K562 (cell line): Measurements from ENCODE around the gene VPS11. TPM values are rescaled to one million over a fixed set of nuclear protein-coding genes. Genes with fewer than 3 reads are reported as not detected.

Source experiments
- BACH1 ChIP-seq: fragments of 200-800 bp; sonication (Bioruptor generic); IDR thresholded peaks from 2 replicates; pipeline ENCODE4 v1.6.1; 2016; ENCODE audit warnings: missing genetic modification characterization, missing compliant biosample characterization
- BCOR ChIP-seq: fragments of 450-650 bp; IDR thresholded peaks from 2 replicates; pipeline ENCODE4 v1.6.1; 2016
- BRD9 ChIP-seq: fragments of 450-650 bp; IDR thresholded peaks from 2 replicates; pipeline ENCODE4 v1.6.1; 2018; ENCODE audit warnings: low read depth; ENCODE audit not compliant: partially characterized antibody
- DDX20 ChIP-seq: fragments of 450-650 bp; IDR thresholded peaks from 2 replicates; pipeline ENCODE4 v1.6.1; 2016; ENCODE audit warnings: missing genetic modification characterization, low read depth, mild to moderate bottlenecking, missing compliant biosample characterization, moderate library complexity
- EHMT2 ChIP-seq: fragments of 450-650 bp; IDR thresholded peaks from 2 replicates; pipeline ENCODE4 v1.6.1; 2018; ENCODE audit warnings: antibody characterized with exemption
- FOXM1 ChIP-seq, 2 experiments: fragments of 450-650 bp in 1 of 2; sonication (generic) in 1 of 2; formaldehyde crosslinking in 1 of 2; IDR thresholded peaks; 2 replicates each; pipeline versions ENCODE4 v1.6.1 to v1.9.0; 2017 to 2022; ENCODE audit warnings: low read depth in 2 of 2, mild to moderate bottlenecking in 2 of 2, missing genetic modification reagents in 1 of 2, moderate library complexity in 1 of 2
- GATA2 ChIP-seq: sonication (generic); formaldehyde crosslinking; IDR thresholded peaks from 2 replicates; pipeline ENCODE4 v1.4.0; 2020; ENCODE audit warnings: mild to moderate bottlenecking, missing genetic modification reagents
- LCOR ChIP-seq: sonication (generic); formaldehyde crosslinking; IDR thresholded peaks from 2 replicates; pipeline ENCODE4 v1.8.0; 2022; ENCODE audit warnings: mild to moderate bottlenecking, missing genetic modification reagents
- MEIS2 ChIP-seq: fragments of 450-650 bp; IDR thresholded peaks from 2 replicates; pipeline ENCODE4 v1.6.1; 2014; ENCODE audit warnings: mild to moderate bottlenecking; ENCODE audit not compliant: partially characterized antibody
- PHB2 ChIP-seq: fragments of 450-650 bp; IDR thresholded peaks from 2 replicates; pipeline ENCODE4 v1.6.1; 2017; ENCODE audit warnings: low read depth
- POLR3A ChIP-seq: IDR thresholded peaks from 2 replicates; pipeline ENCODE4 v1.6.1; 2011; ENCODE audit warnings: borderline replicate concordance, mild to moderate bottlenecking, moderate library complexity; ENCODE audit not compliant: insufficient read length, insufficient read depth; ENCODE audit errors: extremely low read depth
- RFX1 ChIP-seq: fragments of 450-650 bp; IDR thresholded peaks from 2 replicates; pipeline ENCODE4 v1.6.1; 2016; ENCODE audit warnings: mild to moderate bottlenecking, moderate library complexity
- RFX7 ChIP-seq: fragments of 250-450 bp; sonication (Bioruptor Pico); IDR thresholded peaks from 2 replicates; pipeline ENCODE4 v1.5.1; 2021; ENCODE audit warnings: mild to moderate bottlenecking
- SAFB ChIP-seq: fragments of 200-400 bp; formaldehyde crosslinking; IDR thresholded peaks from 2 replicates; pipeline ENCODE4 v1.6.1; 2017; ENCODE audit warnings: low read depth, low read length, borderline replicate concordance
- SIX5 ChIP-seq, 2 experiments: IDR thresholded peaks; 2 replicates each; pipeline ENCODE4 v1.6.1; 2011; ENCODE audit warnings: low read length in 2 of 2, borderline replicate concordance in 1 of 2, low read depth in 1 of 2, mild to moderate bottlenecking in 1 of 2, moderate library complexity in 1 of 2; ENCODE audit not compliant: insufficient read depth in 1 of 2
- SMAD4 ChIP-seq: fragments of 250-450 bp; sonication (Bioruptor Pico); conservative IDR thresholded peaks from 2 replicates; pipeline ENCODE4 v1.8.0; 2021; ENCODE audit warnings: inconsistent platforms, mild to moderate bottlenecking, moderate library complexity
- TEAD1 ChIP-seq, 2 experiments: fragments of 450-650 bp in 1 of 2; sonication (generic) in 1 of 2; formaldehyde crosslinking; IDR thresholded peaks; 2 replicates each; pipeline versions ENCODE4 v1.4.0 to v1.8.0; 2020 to 2022; ENCODE audit warnings: mild to moderate bottlenecking in 2 of 2, missing genetic modification reagents in 1 of 2
- ZBTB7A ChIP-seq: IDR thresholded peaks from 2 replicates; pipeline ENCODE4 v1.6.1; 2011; ENCODE audit warnings: low read depth, mild to moderate bottlenecking, low read length, moderate library complexity, borderline replicate concordance; ENCODE audit not compliant: control insufficient read depth
- polyA plus RNA-seq, 8 experiments: library from polyadenylated mRNA; depleted of rRNA in 4 of 8; stranded (reverse) in 5 of 8; unstranded in 3 of 8; fragments of >200 nt; fragmentation: Nextera tagmentation in 2 of 8; fragmentation: Illumina TruSeq in 1 of 8; extraction: Ambion mirVana in 2 of 8; extraction: Trizol in 1 of 8; gene quantifications; 2 replicates each; pipeline versions ENCODE4 v1.2.1 to v1.2.3, GENCODE V29; 2011 to 2014; ENCODE audit warnings: inconsistent platforms in 1 of 8, missing spikeins in 1 of 8
- total RNA-seq, 7 experiments: library from RNA; depleted of rRNA in 6 of 7; stranded (reverse); fragments of >200 nt in 6 of 7; fragmentation: Illumina TruSeq in 2 of 7; extraction: Trizol in 2 of 7; gene quantifications; 2 replicates each; pipeline versions ENCODE4 v1.2.1 to v1.2.3, GENCODE V29; 2011 to 2021; ENCODE audit warnings: low replicate concordance in 1 of 7
- TF ChIP-seq, protein P1 (sequence below): sonication (generic); formaldehyde crosslinking; IDR thresholded peaks from 2 replicates; pipeline ENCODE4 v1.8.1; 2023; ENCODE audit warnings: mild to moderate bottlenecking, missing genetic modification reagents
- TF ChIP-seq, protein P2 (sequence below): fragments of 450-650 bp; IDR thresholded peaks from 2 replicates; pipeline ENCODE4 v1.6.1; 2016; ENCODE audit warnings: missing biosample characterization, missing genetic modification characterization
- TF ChIP-seq, protein P3 (sequence below): sonication (generic); formaldehyde crosslinking; IDR thresholded peaks from 2 replicates; pipeline ENCODE4 v1.8.0; 2022; ENCODE audit warnings: mild to moderate bottlenecking, missing genetic modification reagents, borderline replicate concordance
- TF ChIP-seq, protein P4 (sequence below): fragments of 450-650 bp; formaldehyde crosslinking; IDR thresholded peaks from 2 replicates; pipeline ENCODE4 v1.4.0; 2022; ENCODE audit warnings: mild to moderate bottlenecking, moderate library complexity

Gene VPS11
- total and polyA plus RNA-seq, 9 of the 15 experiments (the other 6 are each of a cell fraction or from before 2014, with no cell fraction given): 14.1 to 35.5 (median 27.5) TPM

DNA sequence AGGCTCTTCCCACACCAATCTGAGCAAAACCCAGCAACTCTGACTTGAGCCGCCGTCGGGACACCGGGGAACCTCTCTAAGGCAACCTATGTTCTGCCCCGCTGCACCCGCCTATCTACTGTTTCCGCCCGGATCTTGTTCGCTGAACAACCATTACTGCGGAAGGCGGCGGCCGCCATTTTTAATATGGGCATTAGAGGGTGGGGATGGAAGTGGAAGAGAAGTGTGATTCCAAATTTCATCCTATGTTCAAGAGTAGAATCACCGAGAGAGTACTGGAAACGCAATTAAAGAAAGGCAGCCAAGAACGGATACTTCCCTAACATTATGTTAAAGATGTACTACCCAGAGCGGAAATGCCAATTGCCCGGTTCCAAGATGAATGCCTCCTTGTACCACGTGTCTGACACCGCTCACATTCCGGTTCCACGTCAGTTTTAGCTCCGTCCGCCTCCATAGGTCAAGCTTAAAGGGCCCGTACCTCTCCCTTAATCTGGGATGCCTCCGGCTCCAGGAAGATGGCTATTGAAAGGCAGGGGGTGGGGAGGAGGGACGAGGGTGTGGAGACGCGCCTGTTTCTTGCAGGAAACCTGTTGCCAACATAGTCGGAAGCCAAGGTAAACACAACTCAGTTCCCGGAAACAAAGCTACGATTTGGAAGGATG is 34.3 kb downstream of the VPS11 start, which contains the start of gene DPAGT1 (continued):
- 0 out of 2 replicates have a peak, but pooled peaks have one; percentile 17 for TF ChIP-seq GATA2
- TF ChIP-seq FOXM1 (IDR thresholded peaks at IDR 0.05; ENCODE audit: low read depth): peak; percentile 74
- no peak for TF ChIP-seq FOXM1 (CRISPR knock-in tag; IDR thresholded peaks at IDR 0.05; ENCODE audit: low read depth)
- TF ChIP-seq POLR3A: no peak
- TF ChIP-seq, protein P1, sequence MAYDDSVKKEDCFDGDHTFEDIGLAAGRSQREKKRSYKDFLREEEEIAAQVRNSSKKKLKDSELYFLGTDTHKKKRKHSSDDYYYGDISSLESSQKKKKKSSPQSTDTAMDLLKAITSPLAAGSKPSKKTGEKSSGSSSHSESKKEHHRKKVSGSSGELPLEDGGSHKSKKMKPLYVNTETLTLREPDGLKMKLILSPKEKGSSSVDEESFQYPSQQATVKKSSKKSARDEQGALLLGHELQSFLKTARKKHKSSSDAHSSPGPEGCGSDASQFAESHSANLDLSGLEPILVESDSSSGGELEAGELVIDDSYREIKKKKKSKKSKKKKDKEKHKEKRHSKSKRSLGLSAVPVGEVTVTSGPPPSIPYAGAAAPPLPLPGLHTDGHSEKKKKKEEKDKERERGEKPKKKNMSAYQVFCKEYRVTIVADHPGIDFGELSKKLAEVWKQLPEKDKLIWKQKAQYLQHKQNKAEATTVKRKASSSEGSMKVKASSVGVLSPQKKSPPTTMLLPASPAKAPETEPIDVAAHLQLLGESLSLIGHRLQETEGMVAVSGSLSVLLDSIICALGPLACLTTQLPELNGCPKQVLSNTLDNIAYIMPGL (CRISPR knock-in tag): no peak
- no peak for TF ChIP-seq DDX20 (tag)
- TF ChIP-seq SIX5 (IDR thresholded peaks at IDR 0.05; ENCODE audit: borderline replicate concordance in 1 of 2, insufficient read depth in 1 of 2, low read depth in 1 of 2, low read length in 2 of 2): peak; percentile 59 to 84
- no peak for TF ChIP-seq SAFB
- TF ChIP-seq RFX7 (CRISPR knock-in tag): no peak
- peak; percentile 37; the same call in 1 of the 2 replicates for TF ChIP-seq EHMT2
- TF ChIP-seq MEIS2: no peak
- TF ChIP-seq BRD9: no peak
- TF ChIP-seq ZBTB7A: no peak
- TF ChIP-seq, protein P2, sequence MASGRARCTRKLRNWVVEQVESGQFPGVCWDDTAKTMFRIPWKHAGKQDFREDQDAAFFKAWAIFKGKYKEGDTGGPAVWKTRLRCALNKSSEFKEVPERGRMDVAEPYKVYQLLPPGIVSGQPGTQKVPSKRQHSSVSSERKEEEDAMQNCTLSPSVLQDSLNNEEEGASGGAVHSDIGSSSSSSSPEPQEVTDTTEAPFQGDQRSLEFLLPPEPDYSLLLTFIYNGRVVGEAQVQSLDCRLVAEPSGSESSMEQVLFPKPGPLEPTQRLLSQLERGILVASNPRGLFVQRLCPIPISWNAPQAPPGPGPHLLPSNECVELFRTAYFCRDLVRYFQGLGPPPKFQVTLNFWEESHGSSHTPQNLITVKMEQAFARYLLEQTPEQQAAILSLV (tag): 0 out of 2 replicates have a peak, but pooled peaks have one; percentile 38
- TF ChIP-seq RFX1: no peak
- TF ChIP-seq, protein P3, sequence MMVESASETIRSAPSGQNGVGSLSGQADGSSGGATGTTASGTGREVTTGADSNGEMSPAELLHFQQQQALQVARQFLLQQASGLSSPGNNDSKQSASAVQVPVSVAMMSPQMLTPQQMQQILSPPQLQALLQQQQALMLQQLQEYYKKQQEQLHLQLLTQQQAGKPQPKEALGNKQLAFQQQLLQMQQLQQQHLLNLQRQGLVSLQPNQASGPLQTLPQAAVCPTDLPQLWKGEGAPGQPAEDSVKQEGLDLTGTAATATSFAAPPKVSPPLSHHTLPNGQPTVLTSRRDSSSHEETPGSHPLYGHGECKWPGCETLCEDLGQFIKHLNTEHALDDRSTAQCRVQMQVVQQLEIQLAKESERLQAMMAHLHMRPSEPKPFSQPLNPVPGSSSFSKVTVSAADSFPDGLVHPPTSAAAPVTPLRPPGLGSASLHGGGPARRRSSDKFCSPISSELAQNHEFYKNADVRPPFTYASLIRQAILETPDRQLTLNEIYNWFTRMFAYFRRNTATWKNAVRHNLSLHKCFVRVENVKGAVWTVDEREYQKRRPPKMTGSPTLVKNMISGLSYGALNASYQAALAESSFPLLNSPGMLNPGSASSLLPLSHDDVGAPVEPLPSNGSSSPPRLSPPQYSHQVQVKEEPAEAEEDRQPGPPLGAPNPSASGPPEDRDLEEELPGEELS (CRISPR knock-in tag): no peak
- peak; percentile 63; the same call in 1 of the 2 replicates for TF ChIP-seq BACH1
- TF ChIP-seq TEAD1 (CRISPR knock-in tag; IDR thresholded peaks at IDR 0.05): peak; percentile 92 to 97
- peak; percentile 83 for TF ChIP-seq LCOR (CRISPR knock-in tag)
- peak; percentile 72 for TF ChIP-seq SMAD4 (CRISPR knock-in tag)
- TF ChIP-seq, protein P4, sequence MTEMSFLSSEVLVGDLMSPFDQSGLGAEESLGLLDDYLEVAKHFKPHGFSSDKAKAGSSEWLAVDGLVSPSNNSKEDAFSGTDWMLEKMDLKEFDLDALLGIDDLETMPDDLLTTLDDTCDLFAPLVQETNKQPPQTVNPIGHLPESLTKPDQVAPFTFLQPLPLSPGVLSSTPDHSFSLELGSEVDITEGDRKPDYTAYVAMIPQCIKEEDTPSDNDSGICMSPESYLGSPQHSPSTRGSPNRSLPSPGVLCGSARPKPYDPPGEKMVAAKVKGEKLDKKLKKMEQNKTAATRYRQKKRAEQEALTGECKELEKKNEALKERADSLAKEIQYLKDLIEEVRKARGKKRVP: 0 out of 2 replicates have a peak, but pooled peaks have one; percentile 23
- no peak for TF ChIP-seq PHB2
- no peak for TF ChIP-seq BCOR
